ENCODE measurements around the gene GPD1L. TPM values are rescaled to one million over a fixed set of nuclear protein-coding genes. Genes with fewer than 3 reads are reported as not detected.
"Not testable (repeated sequence)": the region's sequence is repeated elsewhere in the genome, so short reads cannot be mapped to it uniquely, and the experiment has no call there.

The GPD1L gene
- total and polyA plus RNA-seq, 7 experiments from 2014 or later = 10.6 to 23.8 (median 21.0) TPM

DNA sequence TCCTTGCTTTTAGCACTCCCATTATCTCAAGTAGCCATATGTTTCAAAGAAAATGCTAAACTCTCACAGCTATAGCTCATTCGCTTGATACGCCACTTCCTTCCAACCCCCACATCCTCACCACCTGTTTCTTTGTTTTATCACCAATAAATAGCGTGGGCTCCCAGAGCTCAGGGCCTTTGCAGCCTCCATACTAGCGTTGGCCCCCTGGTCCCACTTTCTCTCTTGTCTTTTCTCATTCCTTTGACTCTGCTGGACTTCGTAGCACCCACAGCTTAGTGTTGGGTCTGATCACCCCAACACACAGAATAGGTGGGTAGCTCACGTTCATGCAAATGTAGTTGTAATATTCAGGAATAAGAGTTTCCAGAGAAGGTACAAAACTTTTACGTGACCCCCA lies 4.1 kb upstream of the GPD1L start:
- DNase-seq (no peak), ATAC-seq (no peak)
- Mint-ChIP-seq H3K4me1 (peaks cover 5 to 15% (median 9%) of the 10 kb centered on the region in 7 donors), H3K36me3 (peaks cover 0 to 27% (median 7%) of the 10 kb centered on the region in 5 donors), H3K27ac (no peak overlapping the region), H3K4me3 (no peak overlapping the region), H3K9me3 (peaks cover 0 to 27% (median 10%) of the 10 kb centered on the region in 11 donors), H3K27me3 (peaks cover 0 to 11% (median 0%) of the 10 kb centered on the region in 5 donors)
- no peak overlapping the region for H3K27ac ChIP-seq (ENCODE audit: low read depth, low read length)
- peaks cover 0 to 11% (median 0%) of the 10 kb centered on the region in 3 experiments for H3K9me3 ChIP-seq (ENCODE audit: control insufficient read depth in 2 of 3, low read length in 3 of 3)
- no peak overlapping the region for H3K4me3 ChIP-seq (ENCODE audit: low read length)
- POLR2A ChIA-PET = no interaction called here
- peaks cover 2 to 5% of the 10 kb centered on the region in 2 donors for H3K4me1 ChIP-seq (ENCODE audit: control insufficient read depth in 2 of 2, insufficient read depth in 2 of 2, low read length in 2 of 2)
- H3K36me3 ChIP-seq (ENCODE audit: control insufficient read depth in 2 of 3, insufficient read depth in 3 of 3, low read length in 3 of 3) = no peaks in the 10 kb centered on the region
- CTCF ChIA-PET = interaction anchor here (1.9 kb wide), 1 partner anchor 42 kb away, joined by 7 read pairs; no protein-coding TSS in a partner anchor
- no peaks in the 10 kb centered on the region for H3K27me3 ChIP-seq (ENCODE audit: control insufficient read depth in 2 of 2, insufficient read depth in 2 of 2, low read length in 2 of 2)
- intact Hi-C loops (cut with micrococcal nuclease) = loop anchor here in 1 of 2 donors (10.0 kb wide), 1 partner anchor 1747 kb away; no protein-coding TSS in a partner anchor

DNA sequence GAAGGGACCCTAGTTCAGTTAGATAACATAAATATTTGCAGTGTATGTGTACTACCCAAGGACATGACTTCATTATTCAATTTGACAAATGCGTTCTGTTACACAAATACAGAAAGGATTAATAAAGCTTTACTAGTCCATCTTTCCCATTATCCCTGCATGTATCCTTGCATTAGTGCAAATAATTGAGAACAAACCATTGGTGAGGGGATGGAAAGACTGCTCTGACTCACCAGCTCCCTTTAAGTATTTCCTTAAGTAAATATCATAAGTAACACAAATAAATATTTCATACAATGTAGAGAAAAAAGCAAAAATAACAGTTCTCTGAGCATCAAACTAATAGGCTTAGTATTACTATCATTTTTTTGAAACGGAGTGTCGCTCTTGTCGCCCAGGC lies 1.9 kb upstream of the GPD1L start:
- Mint-ChIP-seq H3K36me3 (peaks cover 2 to 17% (median 4%) of the 10 kb centered on the region in 5 donors), H3K4me3 (no peak overlapping the region), H3K9me3 (peaks cover 0 to 19% (median 10%) of the 10 kb centered on the region in 11 donors), H3K4me1 (peaks cover 12 to 27% (median 24%) of the 10 kb centered on the region in 7 donors), H3K27ac (no peak overlapping the region), H3K27me3 (no peaks in the 10 kb centered on the region)
- ATAC-seq (no peak), DNase-seq (no peak)
- Histone ChIP-seq H3K9me3 (ENCODE audit: control insufficient read depth in 2 of 3, low read length in 3 of 3) (peaks cover 0 to 11% (median 0%) of the 10 kb centered on the region in 3 experiments), H3K27ac (ENCODE audit: low read depth, low read length) (no peak overlapping the region), H3K36me3 (ENCODE audit: control insufficient read depth in 2 of 3, insufficient read depth in 3 of 3, low read length in 3 of 3) (no peaks in the 10 kb centered on the region), H3K4me3 (ENCODE audit: low read length) (no peak overlapping the region), H3K4me1 (ENCODE audit: control insufficient read depth in 2 of 2, insufficient read depth in 2 of 2, low read length in 2 of 2) (peaks cover 11 to 14% of the 10 kb centered on the region in 2 donors), H3K27me3 (ENCODE audit: control insufficient read depth in 2 of 2, insufficient read depth in 2 of 2, low read length in 2 of 2) (no peaks in the 10 kb centered on the region)
- ChIA-PET CTCF (interaction anchor here (0.7 kb wide), 1 partner anchor 11 kb away, joined by 3 read pairs; no protein-coding TSS in a partner anchor), POLR2A (interaction anchor here (1.5 to 1.6 kb wide), 2 partner anchors 11 to 13 kb away, joined by 4 to 6 read pairs; no protein-coding TSS in a partner anchor)
- intact Hi-C loops (cut with micrococcal nuclease) = loop anchor here in 1 of 2 donors (10.0 kb wide), 1 partner anchor 1750 kb away; no protein-coding TSS in a partner anchor

DNA sequence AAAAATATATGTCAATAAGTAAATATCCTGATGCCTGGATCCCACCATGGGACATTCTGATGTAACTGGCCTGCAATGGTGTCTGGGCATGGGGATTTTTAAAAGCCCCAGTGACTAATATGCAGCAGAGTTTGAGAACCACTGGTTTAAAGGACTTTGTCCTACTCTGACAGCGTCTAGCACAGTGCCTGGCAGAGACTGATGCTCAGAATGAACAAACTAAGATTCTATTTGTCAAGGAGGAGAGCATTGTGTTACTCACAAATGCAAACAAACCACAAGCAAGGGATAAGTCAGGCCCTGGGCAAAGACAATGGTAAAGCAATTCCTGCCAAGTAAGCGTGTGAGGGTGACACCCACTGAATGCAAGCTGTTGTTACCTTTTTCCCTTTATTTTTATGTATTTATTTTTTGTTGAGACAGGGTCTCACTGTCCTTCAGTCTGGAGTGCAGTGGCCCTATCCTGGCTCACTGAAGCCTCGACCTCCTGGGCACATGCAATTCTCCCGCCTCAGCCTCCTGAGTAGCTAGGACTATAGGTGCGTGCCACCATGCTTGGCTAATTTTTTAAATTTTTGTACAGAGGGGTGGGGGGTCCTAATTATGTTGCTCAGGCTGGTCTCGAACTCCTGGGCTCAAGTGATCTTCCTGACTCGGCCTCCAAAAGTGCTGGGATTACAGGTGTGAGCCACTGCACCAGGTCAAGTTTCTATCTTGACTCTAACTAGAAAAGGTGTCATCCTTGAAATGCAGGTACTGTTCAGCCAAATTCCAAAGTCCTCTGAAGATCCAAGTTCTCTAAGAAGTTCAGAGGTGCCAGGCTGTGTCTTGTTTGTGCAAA lies 909 bp upstream of the GPD1L start:
- Mint-ChIP-seq H3K9me3 (peaks cover 0 to 19% (median 10%) of the 10 kb centered on the region in 11 donors), H3K4me1 (peaks cover 13 to 37% (median 33%) of the 10 kb centered on the region in 7 donors), H3K27me3 (no peaks in the 10 kb centered on the region), H3K4me3 (peak overlapping the region; percentile 83 to 97 (median 91)), H3K27ac (peak overlapping the region; percentile 12 to 87 (median 77)), H3K36me3 (peaks cover 4 to 23% (median 8%) of the 10 kb centered on the region in 5 donors)
- intact Hi-C loops (cut with micrococcal nuclease) = loop anchor here (1.0 to 10.0 kb wide), 14 partner anchors 9 to 1751 kb away; partner anchors contain the start of genes CMTM6 (in 2 of the 2), CNOT10 (in 2 of the 2), STT3B (in 2 of the 2) and UBP1 (in 2 of the 2)
- ChIA-PET POLR2A (interaction anchor here (0.6 to 1.9 kb wide), 4 partner anchors 9 to 1117 kb away, joined by 3 to 13 read pairs (median 4); no protein-coding TSS in a partner anchor), CTCF (interaction anchor here (0.6 kb wide), 1 partner anchor 325 kb away, joined by 4 read pairs; no protein-coding TSS in a partner anchor)
- H3K27me3 ChIP-seq (ENCODE audit: control insufficient read depth in 2 of 2, insufficient read depth in 2 of 2, low read length in 2 of 2) = no peaks in the 10 kb centered on the region
- no peak for ATAC-seq
- H3K4me3 ChIP-seq (ENCODE audit: low read length) = peak overlapping the region; percentile 77
- no peak for DNase-seq
- peaks cover 11 to 14% of the 10 kb centered on the region in 2 donors for H3K4me1 ChIP-seq (ENCODE audit: control insufficient read depth in 2 of 2, insufficient read depth in 2 of 2, low read length in 2 of 2)
- peak overlapping the region; percentile 68 for H3K27ac ChIP-seq (ENCODE audit: low read depth, low read length)
- H3K9me3 ChIP-seq (ENCODE audit: control insufficient read depth in 2 of 3, low read length in 3 of 3) = peaks cover 0 to 8% (median 0%) of the 10 kb centered on the region in 3 experiments
- H3K36me3 ChIP-seq (ENCODE audit: control insufficient read depth in 2 of 3, insufficient read depth in 3 of 3, low read length in 3 of 3) = no peaks in the 10 kb centered on the region

DNA sequence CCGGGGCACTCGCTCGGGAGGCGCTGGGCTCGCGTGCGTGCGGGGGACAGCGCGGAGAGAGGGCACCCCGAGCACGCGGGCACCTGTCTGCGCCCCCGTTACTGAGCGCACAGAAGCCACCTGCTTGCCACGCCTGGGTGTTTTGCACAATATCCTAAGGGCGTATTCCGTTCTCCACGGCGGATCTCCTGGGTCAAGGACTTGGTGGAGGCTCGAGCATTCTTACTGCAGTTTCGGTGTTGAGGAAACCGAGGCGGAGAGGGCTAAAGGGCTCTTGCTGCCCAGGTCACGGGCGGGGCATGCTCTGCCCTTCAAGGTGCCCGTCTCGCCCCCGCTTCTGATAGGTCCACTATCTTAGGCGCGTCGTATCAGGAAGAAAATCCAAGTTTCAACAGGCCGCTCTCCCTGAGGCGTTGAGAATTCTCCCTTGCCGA lies 526 bp downstream of the GPD1L start:
- peak in 1 of 9 donors; percentile 6 for DNase-seq
- H3K4me1 Mint-ChIP-seq = peaks cover 15 to 49% (median 44%) of the 10 kb centered on the region in 7 donors
- CTCF ChIA-PET = no interaction called here

DNA sequence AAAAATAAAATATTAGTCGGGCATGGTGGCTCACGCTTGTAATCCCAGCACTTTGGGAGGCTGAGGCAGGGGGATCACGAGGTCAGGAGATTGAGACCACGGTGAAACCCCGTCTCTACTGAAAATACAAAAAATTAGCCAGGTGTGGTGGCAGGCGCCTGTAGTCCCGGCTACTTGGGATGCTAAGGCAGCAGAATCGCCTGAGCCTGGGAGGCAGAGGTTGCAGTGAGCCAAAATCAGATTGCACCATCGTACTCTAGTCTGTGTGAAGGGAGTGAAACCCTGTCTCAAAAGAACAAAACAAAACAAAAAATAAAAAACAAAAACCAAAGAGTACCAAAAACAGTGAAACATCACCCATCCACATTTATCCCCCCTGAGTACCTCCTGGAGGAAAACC lies 1.8 kb downstream of the GPD1L start:
- Mint-ChIP-seq H3K4me1 (peaks cover 19 to 62% (median 52%) of the 10 kb centered on the region in 7 donors), H3K4me3 (peak overlapping the region in 4 of 10 donors; percentile 21 to 50 (median 32)), H3K36me3 (peaks cover 4 to 20% (median 5%) of the 10 kb centered on the region in 5 donors)
- intact Hi-C loops (cut with micrococcal nuclease) = loop anchor here in 1 of 2 donors (5.0 to 10.0 kb wide), 3 partner anchors 394 to 1753 kb away; partner anchors contain the start of genes CMTM6, GLB1 and TMPPE
- ATAC-seq; H3K9me3 ChIP-seq (ENCODE audit: control insufficient read depth in 2 of 3, low read length in 3 of 3); H3K4me3 ChIP-seq (ENCODE audit: low read length); H3K36me3 ChIP-seq (ENCODE audit: control insufficient read depth in 2 of 3, insufficient read depth in 3 of 3, low read length in 3 of 3); H3K9me3 Mint-ChIP-seq; H3K27me3 Mint-ChIP-seq; CTCF ChIA-PET; DNase-seq; H3K27ac ChIP-seq (ENCODE audit: low read depth, low read length); H3K27me3 ChIP-seq (ENCODE audit: control insufficient read depth in 2 of 2, insufficient read depth in 2 of 2, low read length in 2 of 2); H3K27ac Mint-ChIP-seq: not testable (repeated sequence)
- POLR2A ChIA-PET = interaction anchor here (0.8 kb wide), 1 partner anchor 15 kb away, joined by 4 read pairs; no protein-coding TSS in a partner anchor
- peaks cover 19 to 20% of the 10 kb centered on the region in 2 donors for H3K4me1 ChIP-seq (ENCODE audit: control insufficient read depth in 2 of 2, insufficient read depth in 2 of 2, low read length in 2 of 2)

More for the DNA sequence above, 526 bp downstream of the GPD1L start:
- peak overlapping the region; percentile 60 to 96 (median 78) for H3K27ac Mint-ChIP-seq
- Histone ChIP-seq H3K27me3 (ENCODE audit: control insufficient read depth in 2 of 2, insufficient read depth in 2 of 2, low read length in 2 of 2) (no peaks in the 10 kb centered on the region), H3K27ac (ENCODE audit: low read depth, low read length) (peak overlapping the region; percentile 68), H3K9me3 (ENCODE audit: control insufficient read depth in 2 of 3, low read length in 3 of 3) (peaks cover 0 to 5% (median 0%) of the 10 kb centered on the region in 3 experiments), H3K4me3 (ENCODE audit: low read length) (peak overlapping the region; percentile 77), H3K4me1 (ENCODE audit: control insufficient read depth in 2 of 2, insufficient read depth in 2 of 2, low read length in 2 of 2) (peaks cover 18 to 19% of the 10 kb centered on the region in 2 donors), H3K36me3 (ENCODE audit: control insufficient read depth in 2 of 3, insufficient read depth in 3 of 3, low read length in 3 of 3) (no peaks in the 10 kb centered on the region)
- POLR2A ChIA-PET = interaction anchor here (1.9 kb wide), 1 partner anchor 8 kb away, joined by 13 read pairs; no protein-coding TSS in a partner anchor
- ATAC-seq = no peak
- H3K27me3 Mint-ChIP-seq = no peaks in the 10 kb centered on the region
- H3K4me3 Mint-ChIP-seq = peak overlapping the region; percentile 86 to 97 (median 94)
- intact Hi-C loops (cut with micrococcal nuclease) = loop anchor here (1.0 to 10.0 kb wide), 14 partner anchors 7 to 1752 kb away; partner anchors contain the start of genes CMTM6 (in 2 of the 2), CNOT10 (in 2 of the 2), STT3B (in 2 of the 2) and UBP1 (in 2 of the 2)
- H3K36me3 Mint-ChIP-seq = peaks cover 4 to 24% (median 5%) of the 10 kb centered on the region in 5 donors
- peaks cover 0 to 9% (median 5%) of the 10 kb centered on the region in 11 donors for H3K9me3 Mint-ChIP-seq

DNA sequence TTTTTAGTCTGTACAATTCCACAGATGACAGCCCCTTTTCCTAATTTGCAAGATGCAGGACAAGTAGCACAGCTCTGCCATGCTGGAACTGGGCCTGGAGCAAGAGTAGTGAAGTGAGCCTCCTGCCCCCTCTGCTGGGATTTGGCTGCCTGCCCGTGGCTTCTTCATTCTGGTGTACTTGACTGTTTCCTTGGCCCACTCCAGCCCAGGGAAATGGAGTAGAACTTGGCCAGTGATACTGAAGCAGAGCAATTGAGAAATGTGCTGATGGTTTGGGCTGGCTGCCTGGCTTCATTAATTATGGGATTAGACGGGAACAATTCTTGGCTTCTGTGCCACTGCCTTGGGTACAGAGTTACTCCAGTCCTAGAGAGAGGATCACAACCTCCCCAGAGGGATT lies 2.8 kb downstream of the GPD1L start:
- Mint-ChIP-seq H3K9me3 (peaks cover 0 to 2% (median 0%) of the 10 kb centered on the region in 11 donors), H3K36me3 (peaks cover 4 to 22% (median 5%) of the 10 kb centered on the region in 5 donors), H3K27me3 (no peaks in the 10 kb centered on the region), H3K4me3 (peak overlapping the region in 3 of 10 donors; percentile 14 to 36 (median 17)), H3K27ac (no peak overlapping the region), H3K4me1 (peaks cover 28 to 73% (median 62%) of the 10 kb centered on the region in 7 donors)
- CTCF ChIA-PET = no interaction called here
- Histone ChIP-seq H3K36me3 (ENCODE audit: control insufficient read depth in 2 of 3, insufficient read depth in 3 of 3, low read length in 3 of 3) (no peaks in the 10 kb centered on the region), H3K27ac (ENCODE audit: low read depth, low read length) (no peak overlapping the region), H3K4me3 (ENCODE audit: low read length) (no peak overlapping the region), H3K27me3 (ENCODE audit: control insufficient read depth in 2 of 2, insufficient read depth in 2 of 2, low read length in 2 of 2) (no peaks in the 10 kb centered on the region), H3K4me1 (ENCODE audit: control insufficient read depth in 2 of 2, insufficient read depth in 2 of 2, low read length in 2 of 2) (peaks cover 29 to 30% of the 10 kb centered on the region in 2 donors), H3K9me3 (ENCODE audit: control insufficient read depth in 2 of 3, low read length in 3 of 3) (no peaks in the 10 kb centered on the region)
- intact Hi-C loops (cut with micrococcal nuclease) = loop anchor here in 1 of 2 donors (5.0 to 10.0 kb wide), 3 partner anchors 393 to 1754 kb away; partner anchors contain the start of genes CMTM6, GLB1 and TMPPE
- DNase-seq = no peak
- POLR2A ChIA-PET = no interaction called here
- ATAC-seq = no peak
